Heart left ventricle (tissue), 16 donors: ENCODE data around the gene CTXN1. TPM values are rescaled to one million over a fixed set of nuclear protein-coding genes. Genes with fewer than 3 reads are reported as not detected.

Source experiments
- ATAC-seq, 4 donors: fragments of 200-7000 bp; cut with Tn5 transposase; one replicate each; pipeline ENCODE4 v1.9.1; 2020 to 2022; ENCODE audit warnings: moderate library complexity in 4 of 4, mild to moderate bottlenecking in 3 of 4, moderate number of reproducible peaks in 1 of 4
- DNase-seq, 5 donors: peaks; one replicate each; pipeline ENCODE4 v3.0.0-alpha.2; 2020
- H3K27ac ChIP-seq, 12 donors: fragments of 200-600 bp; sonication (generic) in 4 of 12; one replicate each; pipeline versions ENCODE4 v1.5.0 to v1.8.0; 2016 to 2022; ENCODE audit warnings: mild to moderate bottlenecking in 2 of 12
- H3K27me3 ChIP-seq, 9 donors: fragments of 200-600 bp; sonication (generic) in 2 of 9; one replicate each; pipeline versions ENCODE4 v1.5.1 to v1.8.0; 2016 to 2022; ENCODE audit warnings: mild to moderate bottlenecking in 3 of 9
- H3K36me3 ChIP-seq, 9 donors: fragments of 200-600 bp; sonication (generic) in 2 of 9; one replicate each; pipeline versions ENCODE4 v1.5.0 to v1.8.0; 2018 to 2022; ENCODE audit warnings: mild to moderate bottlenecking in 2 of 9
- H3K4me1 ChIP-seq, 12 donors: fragments of 200-600 bp; sonication (generic) in 4 of 12; one replicate each; pipeline versions ENCODE4 v1.5.0 to v1.8.0; 2016 to 2022; ENCODE audit warnings: mild to moderate bottlenecking in 3 of 12
- H3K4me3 ChIP-seq, 12 donors: fragments of 200-600 bp; sonication (generic) in 4 of 12; one replicate each; pipeline versions ENCODE4 v1.5.0 to v1.8.0; 2017 to 2022; ENCODE audit warnings: mild to moderate bottlenecking in 9 of 12, moderate library complexity in 4 of 12
- H3K9me3 ChIP-seq, 12 donors: fragments of 200-600 bp; sonication (generic) in 4 of 12; one replicate each; pipeline versions ENCODE4 v1.5.0 to v1.8.0; 2016 to 2022; ENCODE audit warnings: mild to moderate bottlenecking in 1 of 12
- CTCF ChIP-seq, 12 donors: fragments of 200-600 bp; sonication (generic) in 4 of 12; IDR thresholded peaks; one replicate each; pipeline versions ENCODE4 v1.5.0 to v1.8.0; 2018 to 2022; ENCODE audit warnings: antibody characterized with exemption in 12 of 12, mild to moderate bottlenecking in 5 of 12
- POLR2A ChIP-seq, 2 donors: fragments of 450-650 bp; IDR thresholded peaks; one replicate each; pipeline ENCODE4 v1.6.1; 2017; ENCODE audit warnings: antibody characterized with exemption in 2 of 2, mild to moderate bottlenecking in 2 of 2, moderate library complexity in 2 of 2
- WGBS, 4 donors: extraction: QIAGEN DNeasy Blood & Tissue Kit in 2 of 4; methylation state at CpG; one replicate each; pipeline versions ENCODE4 v1.1.5 to v1.1.7; 2013 to 2018; 5-methylcytosine and 5-hydroxymethylcytosine counted together
- intact Hi-C, 10 donors: fragments of 100-400 bp; cut with DNase I; formaldehyde crosslinking; loops; one replicate each; pipeline versions ENCODE4 v1.11.1 to v1.14.2; 2022
- polyA plus RNA-seq, 2 donors: library from polyadenylated mRNA; stranded (reverse); fragments of 200-250 nt; gene quantifications; one replicate each; pipeline ENCODE4 v1.2.3, GENCODE V29; 2013
- total RNA-seq, 9 donors: library from RNA; depleted of rRNA in 2 of 9; stranded (reverse); fragments of >200 nt in 2 of 9; fragmentation: NEBNext Ultra II Directional in 3 of 9; extraction: Animal tissue kit (Norgen Biotek cat#: 25700) in 3 of 9; gene quantifications; one replicate each; pipeline versions ENCODE4 v1.1.0 to v1.2.4, GENCODE V29; 2016 to 2023
- donor health status: ischemic (EF 13 %, LVEDD 7.1; RV severe dilation, severe dysfunction).
- donor health status: healthy with polysubstance abuse.
- donor health status: DM: no; HTN: yes; CAD: no.
- donor health status: DM: no; HTN: no; CAD: no.
- donor health status: ischemic (EF 25% LVEDD 6.9; RV normal size, moderate dysfunction).
- donor health status: ischemic (EF 25% LVEDD 5.7; RV mildly dilated, moderate dysfunction).
- donor health status: healthy.
- donor health status: DM: yes; HTN: yes; CAD: no.
- donor health status: ischemic (EF 35%, LVEDD 5.7; RV mildly dilated, moderate dysfunction).
- donor health status: nonischemic (EF 11% LVEDD 7.7; RV severe dilation, severe dysfunction).
- donor health status: DM: yes; HTN: yes; CAD: no.
- donor health status: PGD.
- donor health status: ischemic (EF 29% LVEDD 5.4; RV normal size, mild dysfunction).
- donor health status: nonischemic (EF 23%, LVEDD 6.1; RV moderate dilation, normal function).

Gene CTXN1
- total and polyA plus RNA-seq, 11 donors = 0.21 to 3.3 (median 0.48) TPM; not detected in 3

DNA sequence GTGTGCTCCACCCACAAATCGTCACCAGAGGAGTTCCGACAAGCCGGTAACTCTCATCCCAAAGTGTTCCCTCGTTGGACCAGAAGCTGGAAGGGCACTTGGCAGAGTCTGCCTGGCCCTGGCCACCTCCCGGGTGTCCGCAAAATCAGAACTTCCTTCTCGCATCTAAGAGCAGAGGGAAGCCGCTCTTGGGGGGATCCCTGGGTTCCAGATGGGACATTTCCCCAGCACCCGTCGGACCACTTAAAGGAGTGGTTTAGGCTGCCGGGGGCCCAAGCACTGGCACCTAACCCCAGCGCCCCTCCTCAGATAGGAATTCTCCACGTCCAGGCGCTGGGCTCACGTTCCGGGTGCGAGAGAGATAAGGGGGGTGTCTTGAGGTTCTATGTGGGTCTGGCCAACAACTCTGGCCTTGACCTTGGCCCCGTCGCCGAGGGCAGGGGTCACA, 23.1 kb downstream of the CTXN1 start:
- H3K27me3 ChIP-seq = no peaks in the 10 kb centered on the region
- intact Hi-C loops = loop anchor here in 6 of 10 donors (1.0 to 10.0 kb wide), 9 partner anchors 17 to 248 kb away; partner anchors contain the start of genes SNAPC2 (in 2 of the 6), TIMM44 (in 1 of the 6) and TRAPPC5 (in 1 of the 6)
- TF ChIP-seq CTCF (IDR thresholded peaks at IDR 0.05) = no peak
- no peak for TF ChIP-seq POLR2A (IDR thresholded peaks at IDR 0.05)
- H3K4me3 ChIP-seq = peak overlapping the region; percentile 34 to 97 (median 72)
- peak overlapping the region in 11 of 12 donors; percentile 71 to 93 (median 87) for H3K27ac ChIP-seq
- WGBS, 4 donors = 18 to 34% (median 19%) methylated on average over 11 to 20 of the region's 20 CpGs
- peaks cover 0 to 45% (median 31%) of the 10 kb centered on the region in 12 donors for H3K4me1 ChIP-seq
- ATAC-seq = no peak
- no peak for DNase-seq
- H3K36me3 ChIP-seq = peaks cover 0 to 11% (median 0%) of the 10 kb centered on the region in 9 donors
- H3K9me3 ChIP-seq = no peaks in the 10 kb centered on the region

GRCh38 chr19:7901337-7901736, 24.6 kb downstream of the CTXN1 start:
- Histone ChIP-seq H3K4me3 (no peak overlapping the region), H3K36me3 (peaks cover 0 to 8% (median 0%) of the 10 kb centered on the region in 9 donors), H3K9me3 (no peaks in the 10 kb centered on the region), H3K4me1 (peaks cover 0 to 30% (median 22%) of the 10 kb centered on the region in 12 donors), H3K27ac (no peak overlapping the region), H3K27me3 (no peaks in the 10 kb centered on the region)
- 88 to 95% (median 91%) methylated on average over 7 of the region's 7 CpGs for WGBS, 4 donors
- no peak for DNase-seq
- ATAC-seq = no peak
- TF ChIP-seq CTCF (IDR thresholded peaks at IDR 0.05) (no peak), POLR2A (IDR thresholded peaks at IDR 0.05) (no peak)
- intact Hi-C loops = loop anchor here in 5 of 10 donors (5.0 to 10.0 kb wide), 6 partner anchors 34 to 247 kb away; partner anchors contain the start of gene TRAPPC5 (in 1 of the 5)

DNA sequence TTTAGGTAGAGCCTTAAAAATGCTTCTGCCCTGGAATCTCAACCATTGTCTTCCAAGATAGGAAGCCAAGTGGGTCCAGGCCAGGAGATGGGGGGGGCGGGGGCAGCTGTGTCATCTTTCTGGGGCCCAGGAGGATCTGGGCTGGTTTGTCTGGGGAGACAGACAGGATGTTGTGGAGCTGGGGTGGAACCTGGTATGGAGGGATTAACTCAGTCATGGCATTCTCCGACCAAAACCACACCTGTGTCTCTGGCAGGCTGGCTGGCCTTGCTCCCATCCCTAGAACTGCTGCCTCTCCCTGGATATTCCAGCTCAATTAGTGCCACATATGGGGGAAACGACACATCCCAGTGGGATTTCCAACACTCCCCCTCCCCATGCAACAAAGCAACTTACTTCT, 25.0 kb downstream of the CTXN1 start:
- TF ChIP-seq POLR2A (IDR thresholded peaks at IDR 0.05) = no peak
- TF ChIP-seq CTCF (IDR thresholded peaks at IDR 0.05) = no peak
- ATAC-seq (no peak), DNase-seq (no peak)
- Histone ChIP-seq H3K27ac (no peak overlapping the region), H3K4me1 (peaks cover 0 to 27% (median 22%) of the 10 kb centered on the region in 12 donors), H3K36me3 (peaks cover 0 to 4% (median 0%) of the 10 kb centered on the region in 9 donors), H3K4me3 (no peak overlapping the region), H3K27me3 (no peaks in the 10 kb centered on the region), H3K9me3 (no peaks in the 10 kb centered on the region)
- intact Hi-C loops = loop anchor here in 5 of 10 donors (5.0 to 10.0 kb wide), 6 partner anchors 34 to 246 kb away; partner anchors contain the start of gene TRAPPC5 (in 1 of the 5)
- WGBS, 4 donors = 59 to 85% (median 75%) methylated on average over 3 of the region's 3 CpGs

GRCh38 chr19:7900401-7900870, 25.5 kb downstream of the CTXN1 start:
- Histone ChIP-seq H3K9me3 (no peaks in the 10 kb centered on the region), H3K4me3 (no peak overlapping the region), H3K36me3 (no peaks in the 10 kb centered on the region), H3K27ac (no peak overlapping the region), H3K4me1 (peaks cover 0 to 22% (median 19%) of the 10 kb centered on the region in 12 donors), H3K27me3 (peaks cover 0 to 2% (median 0%) of the 10 kb centered on the region in 9 donors)
- intact Hi-C loops = loop anchor here in 5 of 10 donors (5.0 to 10.0 kb wide), 6 partner anchors 33 to 246 kb away; partner anchors contain the start of gene TRAPPC5 (in 1 of the 5)
- WGBS, 4 donors = 80 to 87% (median 84%) methylated on average over 8 to 21 of the region's 21 CpGs
- DNase-seq (no peak), ATAC-seq (no peak)
- TF ChIP-seq POLR2A (IDR thresholded peaks at IDR 0.05) = no peak
- TF ChIP-seq CTCF (IDR thresholded peaks at IDR 0.05) = no peak
